IPS DF 19.7 (cell line): Measurements from ENCODE around the gene KRT20.

Source experiments
- DNase-seq: peaks from one replicate; pipeline ENCODE4 v3.0.0-alpha.2; 2013; ENCODE audit warnings: low read depth, low spot score

KRT20 gene

DNA sequence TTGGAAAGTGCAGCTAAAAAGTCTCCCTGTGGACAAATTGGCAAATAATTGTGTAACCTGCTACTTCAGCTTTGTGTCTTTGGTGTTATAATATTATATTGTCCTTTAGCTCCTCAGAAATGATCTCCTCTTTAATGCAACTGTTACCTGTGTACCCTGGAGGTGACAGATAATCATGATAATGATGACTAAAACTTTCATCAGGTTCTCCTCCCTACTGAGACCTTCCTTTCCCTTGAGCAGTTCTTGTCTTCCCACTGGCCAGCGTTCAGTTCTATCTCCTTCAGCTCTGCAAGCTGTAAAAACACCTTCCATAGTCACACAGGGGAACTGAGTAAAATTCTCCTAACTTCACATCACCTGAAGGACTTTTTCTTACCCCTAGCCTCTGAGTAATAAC lies 32.7 kb downstream of the KRT20 start:
- DNase-seq = no peak

DNA sequence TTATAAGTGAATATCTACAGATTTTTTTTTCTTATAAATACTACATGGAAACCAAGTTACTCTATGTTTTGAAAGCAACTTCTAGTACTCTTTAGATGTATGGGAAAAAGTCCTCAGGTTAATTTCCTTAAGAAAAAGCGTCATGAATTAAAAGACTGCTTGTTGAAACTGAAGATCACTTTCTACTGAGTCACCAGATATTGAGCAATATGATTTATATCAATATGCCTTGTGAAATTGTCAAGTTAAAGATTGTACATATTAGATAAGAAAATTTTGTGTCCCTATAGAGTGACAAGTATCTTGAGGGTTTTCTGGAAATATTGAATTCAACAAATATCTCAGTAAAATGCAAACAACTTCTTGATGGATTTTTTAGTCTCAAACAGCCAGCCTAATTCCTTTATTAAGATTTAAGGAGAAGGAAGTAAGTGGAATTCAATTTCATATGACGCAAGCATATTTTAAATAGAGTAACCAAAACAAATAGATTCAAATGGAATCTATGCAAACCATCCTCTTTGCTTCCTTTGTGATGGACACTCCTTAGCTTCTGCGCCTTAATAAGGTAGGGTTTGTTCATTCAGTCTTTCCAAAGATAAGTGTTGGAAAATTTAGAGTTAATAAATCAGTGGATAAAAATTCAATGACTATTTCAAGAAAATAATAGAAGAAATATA lies 34.6 kb downstream of the KRT20 start:
- no peak for DNase-seq

DNA sequence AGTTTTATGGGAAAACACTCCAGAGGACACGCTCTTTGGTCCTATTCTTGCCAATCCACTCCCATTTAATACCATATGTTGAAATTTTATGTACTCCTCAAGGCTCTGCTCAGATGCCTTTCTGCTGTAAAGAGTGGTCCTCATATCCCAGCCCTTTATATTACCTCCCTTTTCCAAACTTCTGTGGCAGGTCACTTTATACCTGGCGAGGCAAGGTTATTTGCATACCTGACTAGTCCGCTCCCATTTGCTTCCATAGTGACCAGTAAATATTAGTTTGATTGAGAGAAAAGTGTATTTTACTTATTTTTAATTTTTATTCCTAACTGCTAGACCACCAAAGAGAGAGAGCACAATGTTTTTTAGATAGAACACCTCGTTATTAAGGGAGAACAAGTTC lies 35.3 kb downstream of the KRT20 start:
- no peak for DNase-seq

DNA sequence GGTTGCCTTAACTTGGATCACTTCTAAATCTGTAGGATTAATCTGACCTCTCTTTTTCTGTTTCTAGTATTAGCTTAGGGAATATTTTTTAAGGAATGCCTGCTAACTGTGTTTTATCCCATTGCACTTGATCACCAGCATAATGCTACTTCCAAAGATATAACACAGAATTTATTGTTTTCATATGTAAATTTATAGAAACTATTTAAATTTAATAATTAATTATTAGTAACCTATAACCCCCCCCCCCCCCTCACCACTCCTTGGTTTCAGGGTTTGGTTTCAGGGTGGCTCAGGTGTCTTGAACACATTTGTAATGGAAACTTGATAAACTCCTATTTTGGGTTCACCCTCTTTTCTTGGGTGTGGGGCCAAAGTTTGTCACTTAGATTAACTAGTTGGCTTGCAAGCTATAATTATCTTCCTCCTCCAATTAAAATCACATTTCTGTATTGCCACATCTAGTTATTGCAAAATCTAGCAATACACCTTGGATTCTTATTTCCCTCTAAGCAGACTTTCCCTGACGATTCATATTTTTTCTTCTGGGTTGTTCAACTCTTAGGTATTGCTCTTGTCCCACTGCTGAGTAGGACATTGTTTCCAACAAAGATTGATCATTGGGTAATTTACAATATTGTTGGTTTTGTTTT lies 36.3 kb downstream of the KRT20 start:
- DNase-seq = no peak

DNA sequence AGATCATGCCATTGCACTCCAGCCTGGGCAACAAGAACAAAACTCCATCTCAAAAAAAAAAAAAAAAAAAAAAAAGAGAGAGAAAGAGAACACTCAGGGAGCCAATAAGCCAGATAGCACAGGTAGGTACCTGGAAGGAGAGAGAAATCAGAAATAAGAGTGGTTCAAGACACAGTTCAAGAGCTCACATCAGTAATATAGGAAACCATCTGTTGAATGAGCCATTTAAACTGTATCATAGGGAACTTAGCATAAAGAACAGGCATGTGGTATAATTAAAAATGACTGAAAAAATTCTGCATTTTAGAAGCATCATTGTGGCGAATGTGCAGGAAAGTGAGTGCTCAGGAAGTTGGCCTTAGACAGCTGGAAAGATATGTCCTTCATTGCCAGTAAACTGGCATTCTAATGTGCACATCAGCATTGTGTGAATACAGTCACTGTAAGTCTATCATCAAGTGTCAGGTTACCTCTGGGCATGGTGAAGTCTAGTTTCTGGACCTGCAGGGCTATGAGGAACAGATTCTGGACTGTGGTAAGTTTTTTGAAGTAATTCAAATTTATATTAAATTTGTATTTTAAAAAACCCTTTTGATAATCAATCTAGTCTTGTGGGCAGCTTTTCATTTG lies 38.4 kb downstream of the KRT20 start:
- DNase-seq = no peak

DNA sequence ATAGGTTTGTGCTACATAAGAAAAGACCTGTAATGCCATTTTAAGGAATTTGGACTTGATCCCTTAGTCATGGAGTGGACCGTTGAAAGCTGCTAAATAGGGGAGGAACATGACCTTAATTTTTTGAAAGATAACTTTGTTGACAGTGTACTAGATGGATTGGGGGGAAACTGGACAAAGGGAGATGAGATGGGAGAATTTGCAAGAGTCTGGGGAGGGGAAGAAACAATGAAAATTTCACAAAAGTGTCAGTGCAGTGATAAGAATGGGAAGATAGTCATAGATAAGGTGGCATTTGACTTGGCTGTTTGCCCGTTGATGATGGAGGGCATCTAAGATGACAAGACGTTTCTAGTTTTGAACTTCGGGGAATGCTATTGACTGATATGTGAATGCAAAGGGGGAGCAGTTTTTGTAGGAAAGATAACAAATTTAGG lies 40.4 kb downstream of the KRT20 start:
- DNase-seq = no peak

DNA sequence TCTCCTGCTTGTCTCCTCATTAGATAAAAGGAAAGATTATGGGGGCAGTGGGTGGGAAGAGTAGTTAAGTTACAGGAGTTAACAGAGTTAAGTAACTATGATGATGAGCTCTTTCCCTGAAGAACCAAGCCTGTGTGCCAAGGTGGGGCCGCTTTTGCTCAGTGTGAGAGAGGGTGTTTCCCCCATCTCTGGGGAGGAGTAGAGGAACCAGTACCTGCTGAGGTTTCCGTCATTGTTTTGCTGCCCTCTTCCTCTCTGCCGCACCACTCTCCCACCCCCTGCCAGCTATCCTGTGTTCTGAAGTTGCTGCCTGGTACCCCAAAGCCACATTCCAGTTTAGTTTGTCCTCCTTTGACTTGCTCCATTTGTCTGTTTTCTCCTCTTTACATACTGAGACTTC lies 41.8 kb downstream of the KRT20 start:
- no peak for DNase-seq

DNA sequence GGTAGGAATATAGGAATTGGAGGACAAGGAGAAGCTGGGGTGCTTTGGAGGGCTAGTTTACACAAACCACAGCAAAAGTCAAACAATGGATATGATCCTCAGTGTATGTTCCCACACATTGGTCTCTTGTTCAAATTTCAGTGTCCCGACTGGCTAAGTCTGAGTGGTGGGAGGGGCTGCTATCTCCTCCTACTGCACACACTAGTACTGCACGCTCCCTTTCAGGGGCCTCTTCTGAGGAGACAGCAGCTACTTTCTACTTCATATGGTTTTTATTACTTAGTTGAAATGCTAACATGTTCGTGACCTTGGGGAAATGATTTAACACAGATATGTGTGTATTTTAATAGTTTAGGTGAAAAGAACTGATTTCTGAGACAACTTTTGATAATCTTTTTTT lies 43.8 kb downstream of the KRT20 start:
- DNase-seq = no peak

DNA sequence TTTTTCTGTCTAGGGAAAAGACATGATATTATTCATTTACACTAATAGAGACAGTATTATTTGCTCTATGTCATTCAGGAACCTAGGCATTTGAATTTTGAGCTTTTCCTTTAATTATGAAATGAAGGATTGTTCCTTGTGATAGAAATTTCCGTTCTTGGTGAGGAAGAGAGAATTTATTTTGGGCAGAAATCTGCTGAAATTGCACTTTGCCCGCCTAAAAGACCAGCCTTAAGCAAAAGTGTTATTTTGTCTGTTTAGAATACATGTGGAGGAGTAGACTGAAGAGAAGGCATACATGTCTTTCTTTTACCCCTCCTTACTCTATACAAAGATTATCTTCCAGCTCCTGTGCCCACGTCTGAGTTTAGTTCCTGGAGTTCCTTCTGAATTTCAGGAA lies 45.8 kb downstream of the KRT20 start:
- no peak for DNase-seq

DNA sequence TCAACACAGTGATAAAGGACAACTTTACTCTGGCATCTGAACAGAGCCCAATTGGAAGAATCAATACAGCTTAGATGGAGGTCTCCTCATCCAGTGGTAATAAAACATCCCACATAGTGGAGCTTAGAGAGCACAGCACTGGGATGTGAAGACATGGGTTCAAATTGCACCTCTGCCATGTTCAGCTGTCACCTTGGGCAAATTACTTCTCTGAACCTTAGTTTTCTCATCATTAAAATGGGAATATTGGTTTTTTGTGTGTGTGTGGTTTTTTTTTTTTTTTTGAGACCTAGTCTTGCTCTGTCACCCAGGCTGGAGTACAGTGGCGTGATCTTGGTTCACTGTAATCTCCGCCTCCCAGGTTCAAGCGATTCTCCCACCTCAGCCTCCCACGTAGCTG lies 49.0 kb downstream of the KRT20 start:
- no peak for DNase-seq

DNA sequence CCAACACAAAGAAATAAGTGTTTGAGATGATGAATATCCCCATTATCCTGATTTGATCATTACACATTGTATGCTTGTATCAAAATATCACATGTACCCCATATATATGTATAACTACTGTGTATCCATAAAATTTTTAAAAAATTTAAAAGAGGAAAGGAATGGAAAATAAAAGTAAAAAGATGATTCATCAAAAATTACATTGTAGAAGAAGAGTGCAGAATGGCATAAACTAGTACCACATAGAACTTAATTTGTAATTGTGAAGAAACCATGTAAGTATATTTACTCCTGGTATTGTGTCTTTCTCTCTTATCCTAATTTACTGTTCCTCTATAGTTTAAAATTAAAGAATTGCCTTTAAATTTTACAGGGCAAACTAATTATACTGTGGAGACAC lies 51.2 kb downstream of the KRT20 start:
- no peak for DNase-seq

DNA sequence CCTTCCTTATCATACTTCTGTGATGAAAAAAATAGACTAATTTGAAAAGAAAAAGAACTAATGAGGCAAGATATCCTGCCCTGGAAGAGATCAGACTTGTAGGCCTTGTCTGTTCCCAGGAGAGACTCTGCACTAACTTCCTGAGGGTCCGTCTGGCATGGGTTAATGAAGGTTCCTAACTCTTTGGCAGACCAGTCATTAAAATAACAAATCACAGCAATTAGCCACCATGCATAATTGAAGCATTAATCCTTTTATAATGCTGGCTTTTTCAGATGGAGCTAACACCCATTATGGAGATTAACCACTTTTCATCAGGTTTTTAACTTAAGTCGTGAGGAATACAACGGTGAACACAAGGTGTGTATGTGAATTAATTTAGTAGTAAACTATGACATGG lies 52.2 kb downstream of the KRT20 start:
- no peak for DNase-seq

DNA sequence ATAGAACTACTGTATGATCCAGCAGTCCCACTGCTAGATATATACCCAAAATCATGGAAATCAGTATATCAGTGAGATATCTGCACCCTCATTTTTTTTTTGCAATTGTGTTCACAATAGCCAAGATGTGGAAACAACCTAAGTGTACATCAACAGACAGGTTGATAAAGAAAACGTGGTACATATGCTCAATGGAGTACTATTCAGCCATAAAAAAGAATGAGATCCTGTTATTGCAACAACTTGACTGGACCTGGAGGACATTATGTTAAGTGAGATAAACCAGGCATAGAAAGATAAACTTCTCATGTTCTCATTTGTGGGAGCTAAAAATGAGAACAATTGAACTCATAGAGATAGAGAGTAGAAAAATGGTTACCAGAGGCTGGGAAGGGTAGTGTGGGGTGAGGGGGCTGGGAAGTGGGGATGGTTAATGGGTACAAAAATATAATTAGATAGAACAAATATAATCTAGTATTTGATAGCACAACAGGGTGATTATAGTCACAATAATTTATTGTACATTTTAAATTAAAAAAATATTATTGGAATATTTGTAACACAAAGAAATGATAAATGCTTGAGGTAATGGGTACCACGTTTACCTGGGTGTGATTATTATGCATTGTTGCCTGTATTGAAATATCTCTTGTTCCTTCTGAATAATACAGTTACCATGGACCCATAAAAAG lies 54.8 kb downstream of the KRT20 start:
- no peak for DNase-seq

DNA sequence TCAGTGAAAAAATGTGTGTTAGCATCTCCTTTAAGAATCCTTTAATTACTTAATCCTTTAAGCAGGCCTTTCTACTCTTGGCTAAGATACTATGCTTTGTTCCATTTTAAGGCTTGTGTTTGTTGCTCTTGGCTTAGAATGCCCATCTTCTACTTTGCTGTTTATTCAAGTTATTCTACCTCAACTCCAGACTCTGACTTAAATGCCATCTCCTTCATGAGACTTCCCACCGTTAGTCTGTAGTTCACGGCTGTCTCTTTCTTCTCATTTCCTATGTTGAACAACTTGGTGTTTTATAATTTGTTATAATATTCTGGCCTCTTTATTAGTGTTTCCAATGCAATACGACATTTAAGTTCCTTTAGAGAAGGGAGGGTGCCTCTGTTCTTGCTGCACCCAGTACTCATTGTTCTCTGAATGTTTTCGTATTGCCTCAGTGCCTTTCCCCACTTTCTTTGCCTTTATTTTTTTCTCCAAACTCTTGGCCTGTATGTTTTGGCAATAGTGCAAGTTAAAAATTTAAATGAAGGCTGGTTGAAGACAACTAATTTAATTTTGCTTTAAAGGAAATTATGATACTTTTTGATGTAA lies 56.5 kb downstream of the KRT20 start:
- no peak for DNase-seq

DNA sequence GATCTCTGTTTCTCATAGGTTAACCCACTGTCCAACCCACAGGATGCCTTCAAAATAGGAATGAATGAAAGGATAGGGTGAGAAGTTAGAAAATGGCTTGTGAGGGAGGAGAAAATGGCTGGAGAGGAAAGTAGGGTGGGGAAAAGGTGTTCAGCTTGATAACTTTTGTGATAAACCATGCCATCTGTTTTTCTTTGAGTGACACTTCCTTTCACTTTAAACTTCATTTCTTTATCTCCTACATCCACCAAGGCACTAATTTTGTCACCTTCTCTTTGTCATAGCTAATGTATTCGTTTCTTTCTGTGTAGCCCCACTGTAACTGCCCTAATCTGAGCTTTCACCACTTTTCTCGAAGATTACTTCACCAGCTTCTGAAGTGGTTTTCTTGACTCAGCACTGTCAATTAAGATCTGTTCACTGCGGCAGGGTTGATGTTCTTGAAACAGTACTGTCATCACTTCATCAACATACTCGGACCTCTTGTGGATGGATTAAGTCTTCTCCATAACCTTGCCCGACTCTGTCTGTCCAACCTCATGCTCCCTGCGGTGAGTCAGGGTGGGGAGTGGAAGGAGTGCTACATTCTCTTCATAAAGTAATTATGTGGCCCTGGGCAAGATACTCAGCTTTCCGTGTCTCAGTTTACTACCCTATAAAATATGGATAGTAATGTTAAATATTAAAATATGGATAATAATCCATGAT lies 57.1 kb downstream of the KRT20 start:
- DNase-seq = no peak
